GM21423 (cell line): ENCODE results near the gene KIF6.
A peak's percentile ranks its signal among the peaks of the same experiment; 100 is the strongest.

ENCODE experiments used
- ATAC-seq: cut with Tn5 transposase; IDR thresholded peaks from one replicate; pipeline ENCODE4 v1.9.1; 2021; ENCODE audit warnings: mild to moderate bottlenecking, moderate library complexity; ENCODE audit not compliant: unreplicated experiment

The KIF6 gene

GRCh38 chr6:39360378-39360777 lies 364.8 kb downstream of the KIF6 start:
- no peak for ATAC-seq

GRCh38 chr6:39357998-39358686 lies 367.1 kb downstream of the KIF6 start:
- no peak for ATAC-seq

GRCh38 chr6:39353698-39354315 lies 371.4 kb downstream of the KIF6 start:
- no peak for ATAC-seq

- ATAC-seq = no peak
Observed at GRCh38 chr6:39350723-39351505, 374.3 kb downstream of the KIF6 start.

GRCh38 chr6:39348740-39349139 lies 376.5 kb downstream of the KIF6 start:
- no peak for ATAC-seq

GRCh38 chr6:39347906-39348585 lies 377.2 kb downstream of the KIF6 start:
- no peak for ATAC-seq

- no peak for ATAC-seq
Observed at GRCh38 chr6:39347206-39347605, 378.0 kb downstream of the KIF6 start.

- no peak for ATAC-seq
Observed at GRCh38 chr6:39344821-39345280, 380.4 kb downstream of the KIF6 start.

- ATAC-seq = no peak
Observed at GRCh38 chr6:39343396-39343870, 381.8 kb downstream of the KIF6 start.

GRCh38 chr6:39342692-39343395 lies 382.4 kb downstream of the KIF6 start:
- peak; percentile 63 for ATAC-seq

GRCh38 chr6:39341937-39342336 lies 383.3 kb downstream of the KIF6 start:
- ATAC-seq = no peak

GRCh38 chr6:39341352-39341751 lies 383.9 kb downstream of the KIF6 start:
- no peak for ATAC-seq

- ATAC-seq = no peak
Observed at GRCh38 chr6:39339868-39340550, 385.2 kb downstream of the KIF6 start.

- no peak for ATAC-seq
Observed at GRCh38 chr6:39339096-39339867, 385.9 kb downstream of the KIF6 start.

- no peak for ATAC-seq
Observed at GRCh38 chr6:39338397-39338796, 386.8 kb downstream of the KIF6 start.

- peak; percentile 63 for ATAC-seq
Observed at GRCh38 chr6:39335780-39336545, 389.2 kb downstream of the KIF6 start.

- no peak for ATAC-seq
Observed at GRCh38 chr6:39333644-39334438, 391.4 kb downstream of the KIF6 start.

GRCh38 chr6:39330476-39330875 lies 394.7 kb downstream of the KIF6 start:
- no peak for ATAC-seq
